GM06990 (cell line): ENCODE results near the gene MYO7B.

Experiments used
- DNase-seq: peaks from one replicate; pipeline ENCODE4 v3.0.0-alpha.2; 2011; ENCODE audit not compliant: insufficient read length; ENCODE audit errors: extremely low read depth
- H3K27me3 ChIP-seq: replicated peaks from 2 replicates; pipeline ENCODE4 v1.6.0; 2011; ENCODE audit warnings: low read length; ENCODE audit not compliant: control insufficient read depth, insufficient read depth
- H3K36me3 ChIP-seq: 2 replicates; pipeline ENCODE4 v1.5.1; 2011; ENCODE audit warnings: low read length; ENCODE audit not compliant: control insufficient read depth, insufficient read depth
- H3K4me3 ChIP-seq: replicated peaks from 2 replicates; pipeline ENCODE4 v1.5.1; 2011; ENCODE audit warnings: low read depth, mild to moderate bottlenecking, control low read depth, low read length
- CTCF ChIP-seq: IDR thresholded peaks from 2 replicates; pipeline ENCODE4 v1.5.1; 2011; ENCODE audit warnings: low read length, control low read depth, mild to moderate bottlenecking, inconsistent platforms; ENCODE audit not compliant: insufficient read depth, poor library complexity, severe bottlenecking

MYO7B gene

GRCh38 chr2:127645026-127645394 lies 109.5 kb downstream of the MYO7B start:
- no peaks in the 10 kb centered on the region for H3K36me3 ChIP-seq
- TF ChIP-seq CTCF: no peak
- no peaks in the 10 kb centered on the region for H3K27me3 ChIP-seq
- DNase-seq: no peak
- H3K4me3 ChIP-seq: no peak overlapping the region

- Histone ChIP-seq H3K27me3 (no peaks in the 10 kb centered on the region), H3K36me3 (no peaks in the 10 kb centered on the region), H3K4me3 (no peak within 1 kb of the TSS)
- DNase-seq: no peak
- no peak for TF ChIP-seq CTCF
These were observed 110.2 kb downstream of the MYO7B start, which contains the start of gene GPR17 for GRCh38 chr2:127645395-127646291. TSS of gene GPR17 (plus strand) at chr2:127646153. CDS start at chr2:127650736, 4,583 bp downstream.

- H3K27me3 ChIP-seq: no peaks in the 10 kb centered on the region
- no peak overlapping the region for H3K4me3 ChIP-seq
- TF ChIP-seq CTCF: no peak
- no peak for DNase-seq
- no peaks in the 10 kb centered on the region for H3K36me3 ChIP-seq
These were observed 111.2 kb downstream of the MYO7B start for GRCh38 chr2:127646487-127647241.

GRCh38 chr2:127647242-127648190 lies 112.0 kb downstream of the MYO7B start:
- no peaks in the 10 kb centered on the region for H3K27me3 ChIP-seq
- no peaks in the 10 kb centered on the region for H3K36me3 ChIP-seq
- TF ChIP-seq CTCF: no peak
- DNase-seq: no peak
- H3K4me3 ChIP-seq: no peak overlapping the region

- DNase-seq: no peak
- Histone ChIP-seq H3K4me3 (no peak overlapping the region), H3K36me3 (no peaks in the 10 kb centered on the region), H3K27me3 (0 out of 2 replicates have a peak, but pooled peaks cover 2% of the 10 kb centered on the region)
- TF ChIP-seq CTCF: no peak
These were observed 112.8 kb downstream of the MYO7B start for GRCh38 chr2:127648321-127648720.
